H9 (cell line): Measurements from ENCODE around the gene SPTBN4. TPM values are rescaled to one million over a fixed set of nuclear protein-coding genes. Genes with fewer than 3 reads are reported as not detected.
A peak's percentile ranks its signal among the peaks of the same experiment; 100 is the strongest.

Experiments used
- DNase-seq: peaks from one replicate; pipeline ENCODE4 v3.0.0-alpha.2; 2017
- H2AFZ ChIP-seq: one replicate; pipeline ENCODE4 v1.6.1; 2013; ENCODE audit warnings: mild to moderate bottlenecking, low read length, control low read depth, moderate library complexity
- H2AK5ac ChIP-seq: 2 replicates; pipeline ENCODE4 v1.6.1; 2013; ENCODE audit warnings: low read length, control low read depth, mixed read lengths; ENCODE audit not compliant: insufficient read length
- H2BK120ac ChIP-seq: one replicate; pipeline ENCODE4 v1.6.1; 2013; ENCODE audit warnings: low read depth, mild to moderate bottlenecking, low read length, control low read depth, inconsistent platforms; ENCODE audit not compliant: poor library complexity, severe bottlenecking
- H2BK12ac ChIP-seq: 2 replicates; pipeline ENCODE4 v1.6.1; 2013; ENCODE audit warnings: low read length, control low read depth, mixed read lengths, low read depth; ENCODE audit not compliant: insufficient read length
- H2BK15ac ChIP-seq: 2 replicates; pipeline ENCODE4 v1.6.1; 2013; ENCODE audit warnings: low read depth, low read length, control low read depth
- H2BK20ac ChIP-seq: one replicate; pipeline ENCODE4 v1.6.1; 2013; ENCODE audit warnings: low read depth, mild to moderate bottlenecking, low read length, control low read depth, inconsistent platforms; ENCODE audit not compliant: poor library complexity, severe bottlenecking
- H2BK5ac ChIP-seq: 2 replicates; pipeline ENCODE4 v1.6.1; 2013; ENCODE audit warnings: low read length, control low read depth, mixed read lengths; ENCODE audit not compliant: insufficient read length
- H3K14ac ChIP-seq: 2 replicates; pipeline ENCODE4 v1.6.1; 2013; ENCODE audit warnings: low read length, control low read depth; ENCODE audit not compliant: insufficient read depth
- H3K18ac ChIP-seq: 2 replicates; pipeline ENCODE4 v1.6.1; 2013; ENCODE audit warnings: low read depth, mild to moderate bottlenecking, mixed read lengths, low read length, control low read depth; ENCODE audit not compliant: insufficient read length
- H3K23ac ChIP-seq: 2 replicates; pipeline ENCODE4 v1.6.1; 2013; ENCODE audit warnings: low read length, control low read depth, mixed read lengths, low read depth; ENCODE audit not compliant: insufficient read length
- H3K23me2 ChIP-seq: 2 replicates; pipeline ENCODE4 v1.6.1; 2013; ENCODE audit warnings: low read depth, mild to moderate bottlenecking, mixed read lengths, low read length, control low read depth; ENCODE audit not compliant: insufficient read length, poor library complexity, severe bottlenecking
- H3K27ac ChIP-seq: 2 replicates; pipeline ENCODE4 v1.5.1; 2013; ENCODE audit warnings: low read length, control low read depth, mixed read lengths, low read depth; ENCODE audit not compliant: insufficient read length
- H3K27me3 ChIP-seq: 2 replicates; pipeline ENCODE4 v1.6.1; 2013; ENCODE audit warnings: low read length, control low read depth, inconsistent platforms; ENCODE audit not compliant: insufficient read depth
- H3K4ac ChIP-seq: 2 replicates; pipeline ENCODE4 v1.6.1; 2013; ENCODE audit warnings: low read depth, mild to moderate bottlenecking, control low read depth, inconsistent platforms, low read length, moderate library complexity
- H3K4me1 ChIP-seq: 2 replicates; pipeline ENCODE4 v1.6.1; 2013; ENCODE audit warnings: low read length, control low read depth, inconsistent platforms; ENCODE audit not compliant: insufficient read depth
- H3K4me2 ChIP-seq: 2 replicates; pipeline ENCODE4 v1.6.1; 2013; ENCODE audit warnings: low read length, control low read depth, mixed read lengths; ENCODE audit not compliant: insufficient read length, insufficient read depth
- H3K56ac ChIP-seq: 2 replicates; pipeline ENCODE4 v1.6.1; 2013; ENCODE audit warnings: low read depth, mild to moderate bottlenecking, mixed read lengths, low read length, control low read depth; ENCODE audit not compliant: insufficient read length
- H3K79me1 ChIP-seq: 2 replicates; pipeline ENCODE4 v1.6.1; 2013; ENCODE audit warnings: low read depth, mild to moderate bottlenecking, moderate library complexity, low read length, control low read depth, inconsistent platforms; ENCODE audit not compliant: insufficient read depth, poor library complexity, severe bottlenecking
- H3K79me2 ChIP-seq: 2 replicates; pipeline ENCODE4 v1.6.1; 2013; ENCODE audit warnings: low read length, control low read depth, inconsistent platforms; ENCODE audit not compliant: insufficient read depth
- H3K9ac ChIP-seq: 2 replicates; pipeline ENCODE4 v1.6.1; 2013; ENCODE audit warnings: low read length, control low read depth, mixed read lengths; ENCODE audit not compliant: insufficient read length; ENCODE audit errors: extremely low read depth
- H3K9me3 ChIP-seq: one replicate; pipeline ENCODE4 v1.6.1; 2013; ENCODE audit warnings: low read depth, low read length, inconsistent platforms; ENCODE audit not compliant: control insufficient read depth
- H3T11ph ChIP-seq: one replicate; pipeline ENCODE4 v1.6.1; 2013; ENCODE audit warnings: mild to moderate bottlenecking, low read length, control low read depth, inconsistent platforms
- H4K20me1 ChIP-seq: one replicate; pipeline ENCODE4 v1.6.1; 2013; ENCODE audit not compliant: control insufficient read depth, insufficient read length, insufficient read depth
- H4K5ac ChIP-seq: 2 replicates; pipeline ENCODE4 v1.6.1; 2013; ENCODE audit warnings: low read depth, mild to moderate bottlenecking, mixed read lengths, low read length, control low read depth; ENCODE audit not compliant: insufficient read length
- H4K8ac ChIP-seq: replicated peaks from 2 replicates; pipeline ENCODE4 v1.6.1; 2013; ENCODE audit warnings: low read length, control low read depth, mixed read lengths, low read depth; ENCODE audit not compliant: insufficient read length
- H4K91ac ChIP-seq: 2 replicates; pipeline ENCODE4 v1.6.1; 2013; ENCODE audit warnings: low read depth, mild to moderate bottlenecking, moderate library complexity, mixed read lengths, low read length, control low read depth; ENCODE audit not compliant: insufficient read length
- H3K27ac Mint-ChIP-seq, 3 experiments: 2 replicates in 2 of 3; 3 replicates in 1 of 3; pipeline ENCODE4 v1.8.0; 2020 to 2021; ENCODE audit warnings: mixed read lengths in 3 of 3, mild to moderate bottlenecking in 1 of 3, moderate library complexity in 1 of 3
- H3K27me3 Mint-ChIP-seq: 2 replicates; pipeline ENCODE4 v1.8.0; 2021; ENCODE audit warnings: low read depth, mild to moderate bottlenecking, moderate library complexity, mixed read lengths
- H3K36me3 Mint-ChIP-seq, 3 experiments: 2 replicates in 2 of 3; 3 replicates in 1 of 3; pipeline ENCODE4 v1.8.0; 2020 to 2021; ENCODE audit warnings: low read depth in 3 of 3, mixed read lengths in 3 of 3; ENCODE audit not compliant: insufficient read depth in 1 of 3
- H3K4me1 Mint-ChIP-seq, 2 experiments: 2 replicates each; pipeline ENCODE4 v1.8.0; 2020; ENCODE audit warnings: mixed read lengths in 2 of 2
- H3K4me3 Mint-ChIP-seq, 2 experiments: 2 replicates in 1 of 2; 3 replicates in 1 of 2; pipeline ENCODE4 v1.8.0; 2020 to 2021; ENCODE audit warnings: mild to moderate bottlenecking in 2 of 2, mixed read lengths in 2 of 2, moderate library complexity in 1 of 2
- H3K9me3 Mint-ChIP-seq, 2 experiments: 2 replicates in 1 of 2; 3 replicates in 1 of 2; pipeline ENCODE4 v1.8.0; 2020; ENCODE audit warnings: mild to moderate bottlenecking in 2 of 2, mixed read lengths in 2 of 2, moderate library complexity in 1 of 2
- WGBS: extraction: QIAGEN DNeasy Blood & Tissue Kit; methylation state at CpG from one replicate; pipeline ENCODE4 v1.1.7; 2013; ENCODE audit warnings: missing lambda C conversion rate, low lambda C conversion rate, mixed read lengths; ENCODE audit not compliant: insufficient read length; ENCODE audit errors: extremely low coverage; 5-methylcytosine and 5-hydroxymethylcytosine counted together
- total RNA-seq: library from RNA; stranded (reverse); gene quantifications from 2 replicates; pipeline ENCODE4 v1.2.1, GENCODE V29; 2021
- TF ChIP-seq, protein P1 (sequence below): fragments of 200-600 bp; sonication (generic); conservative IDR thresholded peaks from 3 replicates; pipeline ENCODE4 v1.8.0; 2021; ENCODE audit warnings: antibody characterized with exemption, mild to moderate bottlenecking

Gene SPTBN4
- total RNA-seq, 1 experiment from 2014 or later, result 2.9 TPM

DNA sequence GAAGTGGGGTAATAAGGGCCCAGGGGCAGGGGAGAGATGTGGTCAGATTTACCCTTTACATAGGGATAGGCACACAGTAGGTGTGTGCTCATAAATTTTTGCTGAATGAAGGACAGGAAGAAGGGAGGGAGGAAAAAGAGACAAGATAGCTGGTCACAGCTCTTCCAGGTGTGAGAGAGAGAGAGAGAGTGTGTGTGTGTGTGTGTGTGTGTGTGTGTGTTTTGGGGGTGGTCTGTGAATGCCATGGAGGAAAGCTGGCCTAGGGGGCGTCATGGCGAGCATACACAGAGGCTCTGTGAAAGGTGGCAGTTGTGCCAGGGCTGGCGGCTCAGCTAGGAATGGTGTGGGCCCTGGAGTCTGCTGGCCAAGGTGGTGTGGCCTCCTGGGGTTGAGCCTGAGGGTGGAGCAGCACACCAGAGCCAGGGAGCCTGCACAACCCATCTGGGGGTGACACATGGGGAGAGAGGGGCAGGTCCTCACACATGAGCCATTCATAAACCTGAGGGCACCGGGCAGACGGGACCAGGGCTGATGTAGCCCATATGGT is 47.7 kb upstream of the SPTBN4 start:
- Histone ChIP-seq H3K27me3 (no peaks in the 10 kb centered on the region), H3K4me2 (no peak overlapping the region), H3K79me2 (no peaks in the 10 kb centered on the region), H2BK120ac (no peak overlapping the region), H2BK20ac (no peak overlapping the region), H3K56ac (no peak overlapping the region), H3K23me2 (peaks cover 3% of the 10 kb centered on the region), H4K8ac (no peak overlapping the region), H3K9ac (no peak overlapping the region), H2BK5ac (no peak overlapping the region), H3K9me3 (no peaks in the 10 kb centered on the region), H4K91ac (no peak overlapping the region), H3K18ac (no peak overlapping the region), H3K14ac (no peak overlapping the region), H2BK15ac (no peak overlapping the region), H3T11ph (no peak overlapping the region), H3K27ac (no peak overlapping the region), H2AK5ac (no peak overlapping the region), H3K4ac (no peak overlapping the region), H2BK12ac (no peak overlapping the region), H3K4me1 (no peaks in the 10 kb centered on the region; the same call in 1 of the 2 replicates), H2AFZ (no peak overlapping the region), H3K23ac (no peak overlapping the region), H3K79me1 (no peaks in the 10 kb centered on the region), H4K5ac (no peak overlapping the region), H4K20me1 (no peaks in the 10 kb centered on the region)
- Mint-ChIP-seq H3K4me3 (peak overlapping the region in 1 of 2 experiments; percentile 4; a peak in 1 of 5 replicates), H3K9me3 (peaks cover 0 to 3% of the 10 kb centered on the region in 2 experiments; a peak in 1 of 5 replicates), H3K27ac (peak overlapping the region in 1 of 3 experiments; percentile 6; a peak in 3 of 7 replicates), H3K36me3 (peaks cover 0 to 5% (median 4%) of the 10 kb centered on the region in 3 experiments; a peak in 3 of 7 replicates), H3K27me3 (peaks cover 7% of the 10 kb centered on the region), H3K4me1 (peaks cover 17 to 29% of the 10 kb centered on the region in 2 experiments)
- WGBS, result no CpG with 5 or more reads among the region's 5 CpGs
- TF ChIP-seq, protein P1, sequence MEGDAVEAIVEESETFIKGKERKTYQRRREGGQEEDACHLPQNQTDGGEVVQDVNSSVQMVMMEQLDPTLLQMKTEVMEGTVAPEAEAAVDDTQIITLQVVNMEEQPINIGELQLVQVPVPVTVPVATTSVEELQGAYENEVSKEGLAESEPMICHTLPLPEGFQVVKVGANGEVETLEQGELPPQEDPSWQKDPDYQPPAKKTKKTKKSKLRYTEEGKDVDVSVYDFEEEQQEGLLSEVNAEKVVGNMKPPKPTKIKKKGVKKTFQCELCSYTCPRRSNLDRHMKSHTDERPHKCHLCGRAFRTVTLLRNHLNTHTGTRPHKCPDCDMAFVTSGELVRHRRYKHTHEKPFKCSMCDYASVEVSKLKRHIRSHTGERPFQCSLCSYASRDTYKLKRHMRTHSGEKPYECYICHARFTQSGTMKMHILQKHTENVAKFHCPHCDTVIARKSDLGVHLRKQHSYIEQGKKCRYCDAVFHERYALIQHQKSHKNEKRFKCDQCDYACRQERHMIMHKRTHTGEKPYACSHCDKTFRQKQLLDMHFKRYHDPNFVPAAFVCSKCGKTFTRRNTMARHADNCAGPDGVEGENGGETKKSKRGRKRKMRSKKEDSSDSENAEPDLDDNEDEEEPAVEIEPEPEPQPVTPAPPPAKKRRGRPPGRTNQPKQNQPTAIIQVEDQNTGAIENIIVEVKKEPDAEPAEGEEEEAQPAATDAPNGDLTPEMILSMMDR, result no peak
- DNase-seq, result peak; percentile 33
